Hematopoietic multipotent progenitor cell treated with erythropoietin and hydrocortisone succinate and interleukin-3 and kit ligand, for 17 days (in vitro differentiated cells): ENCODE data around the gene CLCN2.

Source experiments
- DNase-seq: peaks from one replicate; pipeline ENCODE4 v3.0.0-alpha.2; 2015; ENCODE audit warnings: low spot score

Gene CLCN2

GRCh38 chr3:184380627-184381260, 19.3 kb upstream of the CLCN2 start:
- DNase-seq = no peak

- no peak for DNase-seq
Observed at GRCh38 chr3:184380185-184380626, 18.8 kb upstream of the CLCN2 start.

GRCh38 chr3:184379358-184380184, 18.2 kb upstream of the CLCN2 start, which contains the start of gene CHRD:
Gene CHRD (plus strand): TSS chr3:184380054. CDS start chr3:184380319, 265 bp downstream.
- no peak for DNase-seq

GRCh38 chr3:184378651-184379357, 17.4 kb upstream of the CLCN2 start:
- DNase-seq = no peak

GRCh38 chr3:184377882-184378445, 16.6 kb upstream of the CLCN2 start, which contains the start of gene THPO:
Gene THPO (minus strand): TSS chr3:184378207. CDS start chr3:184376259, 1,948 bp downstream.
- no peak for DNase-seq

GRCh38 chr3:184377374-184377773, 16.0 kb upstream of the CLCN2 start:
- DNase-seq = no peak

GRCh38 chr3:184375747-184376461, 14.5 kb upstream of the CLCN2 start:
- DNase-seq = no peak

GRCh38 chr3:184373422-184373821, 12.0 kb upstream of the CLCN2 start:
- no peak for DNase-seq

- no peak for DNase-seq
Observed at GRCh38 chr3:184372911-184373310, 11.5 kb upstream of the CLCN2 start.

GRCh38 chr3:184372296-184372821, 11.0 kb upstream of the CLCN2 start:
- DNase-seq = no peak

GRCh38 chr3:184371570-184372018, 10.2 kb upstream of the CLCN2 start:
- DNase-seq = peak; percentile 81

- DNase-seq = no peak
Observed at GRCh38 chr3:184368586-184369183, 7.3 kb upstream of the CLCN2 start.

GRCh38 chr3:184368116-184368515, 6.7 kb upstream of the CLCN2 start:
- DNase-seq = no peak

- no peak for DNase-seq
Observed at GRCh38 chr3:184366619-184367289, 5.3 kb upstream of the CLCN2 start.

- peak; percentile 96 for DNase-seq
Observed at GRCh38 chr3:184362668-184363546, 1.5 kb upstream of the CLCN2 start.

- DNase-seq = peak; percentile 73
Observed at GRCh38 chr3:184361932-184362667, 695 bp upstream of the CLCN2 start.

- DNase-seq = no peak
Observed at GRCh38 chr3:184360929-184361531, 375 bp downstream of the CLCN2 start.
